Testis (tissue), 5 donors: ENCODE measurements around the gene PSEN2. TPM values are rescaled to one million over a fixed set of nuclear protein-coding genes. Genes with fewer than 3 reads are reported as not detected.

Experiments used
- DNase-seq: peaks from one replicate; pipeline ENCODE4 v3.0.0-alpha.2; 2019
- H3K27ac ChIP-seq, 2 donors: fragments of 200-600 bp; sonication (generic); one replicate each; pipeline ENCODE4 v1.5.1; 2019
- H3K27me3 ChIP-seq: fragments of 200-600 bp; sonication (generic); one replicate; pipeline ENCODE4 v1.5.1; 2019
- H3K36me3 ChIP-seq: fragments of 200-600 bp; sonication (generic); one replicate; pipeline ENCODE4 v1.5.1; 2017; ENCODE audit warnings: low read depth; ENCODE audit errors: missing control alignments
- H3K4me1 ChIP-seq: fragments of 200-600 bp; sonication (generic); one replicate; pipeline ENCODE4 v1.5.1; 2019
- H3K4me3 ChIP-seq, 2 donors: fragments of 200-600 bp; sonication (generic); one replicate each; pipeline ENCODE4 v1.5.1; 2017 to 2019
- H3K9me3 ChIP-seq: fragments of 200-600 bp; sonication (generic); one replicate; pipeline ENCODE4 v1.5.1; 2017
- CTCF ChIP-seq, 3 experiments: fragments of 450-650 bp in 2 of 3; fragments of 200-600 bp in 1 of 3; sonication (generic) in 1 of 3; IDR thresholded peaks; one replicate each; pipeline ENCODE4 v1.5.1; 2016 to 2019; ENCODE audit warnings: antibody characterized with exemption in 3 of 3, mild to moderate bottlenecking in 2 of 3, moderate library complexity in 1 of 3
- POLR2A ChIP-seq: fragments of 450-650 bp; IDR thresholded peaks from one replicate; pipeline ENCODE4 v1.6.1; 2017; ENCODE audit warnings: antibody characterized with exemption, mild to moderate bottlenecking, moderate library complexity
- WGBS, 2 donors: methylation state at CpG; one replicate each; pipeline ENCODE4 v1.1.5; 2018; 5-methylcytosine and 5-hydroxymethylcytosine counted together
- intact Hi-C: fragments of 100-400 bp; cut with DNase I; formaldehyde crosslinking; loops from one replicate; pipeline ENCODE4 v1.15.1; 2023; ENCODE audit warnings: low total_unique reads
- long read RNA-seq, 2 donors: transcript quantifications; one replicate each; lab custom pipeline, GENCODE V29; 2026
- polyA plus RNA-seq: library from polyadenylated mRNA; stranded (reverse); fragments of 350-450 nt; fragmentation: Illumina TruSeq; extraction: RNeasy Lipid Tissue Mini Kit (QIAGEN cat#74804); gene quantifications from one replicate; pipeline ENCODE4 v1.2.3, GENCODE V29; 2014; ENCODE audit warnings: low read depth, low replicate concordance; ENCODE audit not compliant: insufficient read depth
- total RNA-seq, 2 donors: library from RNA; depleted of rRNA; stranded (reverse); fragments of >200 nt; gene quantifications; one replicate each; pipeline ENCODE4 v1.2.3, GENCODE V29; 2016

The PSEN2 gene
- total RNA-seq: 100 to 1,000 TPM in 1 of 2 donors, 10 to 100 TPM in 1; 87.8 to 107 TPM
- 40.7 TPM for polyA plus RNA-seq
- long read RNA-seq, donor 1: 0 reads
- long read RNA-seq, donor 2, partial matches to known transcripts: 0 of 1 reads
- long read RNA-seq, donor 2, other reads (novel, unspliced or antisense): 0 of 1 reads

DNA sequence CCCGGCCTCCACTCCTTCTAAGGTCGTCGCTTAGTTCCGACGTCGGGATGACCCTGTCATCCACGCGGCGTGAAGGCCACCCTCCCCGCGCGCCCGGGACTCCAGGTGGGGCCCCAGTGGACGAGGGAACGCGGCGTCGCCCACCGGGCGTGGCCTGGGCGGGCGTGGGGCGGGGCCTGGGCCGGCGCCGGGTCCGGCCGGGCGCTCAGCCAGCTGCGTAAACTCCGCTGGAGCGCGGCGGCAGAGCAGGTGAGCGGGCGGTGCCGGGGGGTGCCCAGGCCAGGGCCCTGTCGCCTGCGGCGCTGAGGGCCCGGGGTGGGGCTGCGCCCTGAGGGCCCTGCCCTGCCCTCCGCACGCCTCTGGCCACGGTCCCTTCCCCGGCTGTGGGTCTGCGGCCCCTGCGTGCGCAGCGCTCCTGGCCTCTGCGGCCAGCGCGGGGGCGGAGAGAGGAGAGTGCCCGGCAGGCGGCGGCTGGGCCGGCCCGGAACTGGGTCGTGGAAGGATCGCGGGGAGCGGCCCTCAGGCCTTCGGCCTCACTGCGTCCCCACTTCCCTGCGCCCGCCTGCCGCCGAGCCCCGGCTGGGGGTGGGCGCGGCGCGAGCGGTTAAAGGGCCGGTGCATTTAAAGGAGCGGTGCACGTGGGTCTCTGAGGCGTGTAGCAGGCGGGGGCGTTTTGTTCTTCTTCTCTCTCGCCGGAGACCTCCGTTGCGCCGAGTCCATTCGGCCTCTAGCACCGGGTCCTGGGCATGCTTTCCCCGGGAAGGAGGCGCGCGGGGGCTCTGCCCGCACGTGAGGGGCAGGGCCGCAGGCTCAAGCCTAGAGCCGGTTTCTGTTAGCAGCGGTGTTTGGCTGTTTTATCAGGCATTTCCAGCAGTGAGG lies at the start of gene PSEN2:
TSS of gene PSEN2 (plus strand) at position 216 of the 879 bp plus-strand sequence. CDS start 11,292 bp downstream, outside the sequence.
- H3K4me1 ChIP-seq: peaks cover 15% of the 10 kb centered on the region
- 1 to 3% methylated on average over 12 to 55 of the region's 97 CpGs for WGBS, 2 donors
- no peaks in the 10 kb centered on the region for H3K9me3 ChIP-seq
- H3K27ac ChIP-seq: peak within 1 kb of the TSS; percentile 53 to 84
- intact Hi-C loops: no loop called here
- peak within 1 kb of the TSS; percentile 77 to 84 for H3K4me3 ChIP-seq
- no peaks in the 10 kb centered on the region for H3K27me3 ChIP-seq
- no peaks in the 10 kb centered on the region for H3K36me3 ChIP-seq
- TF ChIP-seq POLR2A (no peak), CTCF (IDR thresholded peaks at IDR 0.05) (peak in 2 of 3 experiments; percentile 24 to 33)
- peak; percentile 86 for DNase-seq

DNA sequence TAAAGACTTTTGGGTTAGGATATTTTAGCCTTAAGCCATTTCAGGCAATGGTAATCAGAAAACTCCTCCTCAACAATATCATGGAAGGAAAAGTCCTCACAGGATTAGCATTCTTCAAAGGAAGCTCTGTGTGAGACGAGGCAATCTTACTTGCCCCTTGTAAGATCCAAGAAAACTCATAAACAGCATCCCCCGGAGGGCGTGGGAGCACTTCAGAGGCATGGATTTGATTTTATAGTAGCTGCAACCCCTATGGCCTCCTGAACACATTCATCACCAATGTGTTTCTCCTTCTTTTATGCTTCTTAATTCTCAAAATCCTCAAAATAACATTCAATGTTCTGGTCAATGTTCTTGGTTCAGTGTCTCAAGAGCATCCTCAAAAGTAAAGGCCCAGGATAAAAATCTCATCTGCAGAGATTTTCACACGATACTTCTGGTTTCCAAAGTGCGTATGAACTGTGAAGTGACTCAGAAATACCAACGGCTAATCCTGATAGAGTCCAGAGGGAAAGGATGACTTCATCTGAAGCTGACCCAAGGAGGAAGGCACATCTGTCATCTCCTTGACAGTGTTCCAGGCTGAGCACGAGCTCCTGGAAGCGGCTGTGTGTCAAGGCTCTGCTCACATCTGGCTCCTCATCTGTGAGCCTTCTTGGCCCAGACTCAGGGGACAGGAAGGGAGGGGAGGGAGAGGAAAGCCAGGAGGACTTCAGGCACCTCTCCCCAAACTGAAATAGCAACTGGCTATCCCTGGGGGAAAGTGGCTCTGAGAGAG lies 49.3 kb upstream of the PSEN2 start:
- DNase-seq: peak; percentile 78
- intact Hi-C loops: no loop called here

DNA sequence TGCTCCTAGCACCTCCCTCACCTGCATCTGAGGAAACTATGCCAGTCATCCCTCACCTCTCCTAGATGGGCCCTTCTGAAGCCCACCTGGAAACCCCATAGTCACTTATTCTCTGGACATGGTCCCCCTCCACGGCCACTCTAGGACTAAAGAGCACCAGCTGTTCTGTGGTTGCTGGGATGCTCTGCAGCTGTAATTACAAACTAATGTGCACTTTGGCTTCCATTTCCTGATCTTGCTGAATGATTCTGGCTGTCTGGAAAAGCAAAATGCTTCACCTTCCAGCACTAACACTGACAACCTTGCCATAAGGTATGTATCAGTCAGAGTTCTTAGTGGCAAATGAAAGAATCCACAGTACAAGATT lies 48.7 kb upstream of the PSEN2 start:
- H3K36me3 ChIP-seq: no peaks in the 10 kb centered on the region
- intact Hi-C loops: no loop called here
- no peak for TF ChIP-seq POLR2A
- no peak for TF ChIP-seq CTCF (IDR thresholded peaks at IDR 0.05)
- no peak for DNase-seq
- H3K4me3 ChIP-seq: no peak overlapping the region
- H3K9me3 ChIP-seq: no peaks in the 10 kb centered on the region
- peak overlapping the region in 1 of 2 donors; percentile 64 for H3K27ac ChIP-seq
- peaks cover 6% of the 10 kb centered on the region for H3K4me1 ChIP-seq
- H3K27me3 ChIP-seq: no peaks in the 10 kb centered on the region
- 38 to 50% methylated on average over 1 of the region's 1 CpG for WGBS, 2 donors

More for the DNA sequence above, 49.3 kb upstream of the PSEN2 start:
- Histone ChIP-seq H3K9me3 (no peaks in the 10 kb centered on the region), H3K36me3 (no peaks in the 10 kb centered on the region), H3K27me3 (no peaks in the 10 kb centered on the region), H3K4me3 (no peak overlapping the region), H3K27ac (peak overlapping the region in 1 of 2 donors; percentile 64), H3K4me1 (peaks cover 6% of the 10 kb centered on the region)
- 39 to 45% methylated on average over 8 of the region's 8 CpGs for WGBS, 2 donors
- no peak for TF ChIP-seq POLR2A
- no peak for TF ChIP-seq CTCF (IDR thresholded peaks at IDR 0.05)

- DNase-seq: no peak
- Histone ChIP-seq H3K4me1 (peaks cover 18% of the 10 kb centered on the region), H3K9me3 (no peaks in the 10 kb centered on the region), H3K27ac (no peak overlapping the region), H3K36me3 (no peaks in the 10 kb centered on the region), H3K27me3 (no peaks in the 10 kb centered on the region), H3K4me3 (no peak overlapping the region)
- whole genome bisulfite sequencing, 2 donors: 90% methylated on average over 5 of the region's 5 CpGs
- TF ChIP-seq POLR2A (no peak), CTCF (IDR thresholded peaks at IDR 0.05) (no peak)
- intact Hi-C loops: no loop called here
Observed at GRCh38 chr1:226823643-226824042, 46.8 kb upstream of the PSEN2 start.
